HG02938 (cell line): ENCODE measurements around the gene TGM1.
"Not testable (repeated sequence)": the region's sequence is repeated elsewhere in the genome, so short reads cannot be mapped to it uniquely, and the experiment has no call there.

Experiments used
- ATAC-seq: cut with Tn5 transposase; IDR thresholded peaks from one replicate; pipeline ENCODE4 v1.9.1; 2021; ENCODE audit warnings: mild to moderate bottlenecking, moderate library complexity; ENCODE audit not compliant: unreplicated experiment

TGM1 gene

DNA sequence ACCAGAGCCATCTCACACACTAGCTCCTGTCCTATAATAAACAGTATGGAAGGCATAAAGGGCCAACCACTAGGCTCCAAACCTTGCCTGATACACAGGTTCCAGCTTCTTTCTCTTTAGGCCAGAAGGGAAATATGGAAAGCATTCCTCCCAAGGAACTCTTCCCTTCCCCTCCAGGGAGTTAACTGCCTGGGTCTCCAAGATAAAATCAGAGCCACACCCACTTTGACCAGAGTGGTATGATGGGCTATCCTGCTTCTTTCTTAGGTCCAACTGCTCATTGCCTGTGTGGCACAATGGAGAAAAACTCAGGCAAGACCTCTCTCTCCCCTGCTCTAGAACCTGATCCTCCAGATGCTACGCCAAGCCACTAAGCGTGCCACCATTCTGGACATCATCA lies 55.4 kb downstream of the TGM1 start:
- no peak for ATAC-seq

DNA sequence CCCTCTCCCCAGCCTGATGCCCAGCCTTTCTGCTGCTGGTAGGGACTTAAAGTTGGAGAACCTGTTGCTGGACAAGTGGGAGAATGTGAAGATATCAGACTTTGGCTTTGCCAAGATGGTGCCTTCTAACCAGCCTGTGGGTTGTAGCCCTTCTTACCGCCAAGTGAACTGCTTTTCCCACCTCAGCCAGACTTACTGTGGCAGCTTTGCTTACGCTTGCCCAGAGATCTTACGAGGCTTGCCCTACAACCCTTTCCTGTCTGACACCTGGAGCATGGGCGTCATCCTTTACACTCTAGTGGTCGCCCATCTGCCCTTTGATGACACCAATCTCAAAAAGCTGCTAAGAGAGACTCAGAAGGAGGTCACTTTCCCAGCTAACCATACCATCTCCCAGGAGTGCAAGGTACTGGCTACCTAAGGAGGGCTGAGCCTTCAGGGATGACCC lies 55.8 kb downstream of the TGM1 start:
- ATAC-seq = no peak

DNA sequence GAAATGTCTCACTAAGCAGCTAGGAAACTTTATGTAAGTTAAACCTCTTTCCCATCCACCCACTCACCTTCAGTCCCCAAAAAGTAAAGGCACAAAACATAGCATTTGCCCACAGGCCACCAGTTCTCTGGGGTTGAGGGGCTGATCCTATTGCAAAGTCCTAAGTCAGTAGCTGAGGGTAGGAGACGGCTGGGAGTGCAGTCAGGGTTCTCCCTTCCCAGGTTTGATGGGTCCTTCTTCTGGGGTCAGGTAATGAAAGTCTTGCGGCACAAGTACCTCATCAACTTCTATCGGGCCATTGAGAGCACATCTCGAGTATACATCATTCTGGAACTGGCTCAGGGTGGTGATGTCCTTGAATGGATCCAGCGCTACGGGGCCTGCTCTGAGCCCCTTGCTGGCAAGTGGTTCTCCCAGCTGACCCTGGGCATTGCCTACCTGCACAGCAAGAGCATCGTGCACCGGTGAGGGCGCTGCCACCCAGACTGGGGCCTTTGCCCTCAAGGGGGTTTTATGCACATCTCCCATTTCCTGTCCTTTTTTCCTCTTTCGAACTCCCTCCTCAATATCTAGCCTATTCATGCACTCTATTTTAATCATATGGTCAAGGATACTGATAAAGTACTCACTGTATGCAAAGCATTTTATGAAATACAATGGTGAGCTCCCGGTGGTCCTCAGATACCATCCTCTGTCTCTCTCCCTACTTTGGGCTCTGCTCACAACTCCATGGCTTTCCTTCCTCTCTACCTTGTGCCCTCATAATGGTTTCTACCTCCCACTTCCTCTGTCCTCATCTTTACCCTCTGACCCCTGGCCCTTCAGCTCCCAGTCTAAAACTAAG lies 56.5 kb downstream of the TGM1 start:
- ATAC-seq = no peak

DNA sequence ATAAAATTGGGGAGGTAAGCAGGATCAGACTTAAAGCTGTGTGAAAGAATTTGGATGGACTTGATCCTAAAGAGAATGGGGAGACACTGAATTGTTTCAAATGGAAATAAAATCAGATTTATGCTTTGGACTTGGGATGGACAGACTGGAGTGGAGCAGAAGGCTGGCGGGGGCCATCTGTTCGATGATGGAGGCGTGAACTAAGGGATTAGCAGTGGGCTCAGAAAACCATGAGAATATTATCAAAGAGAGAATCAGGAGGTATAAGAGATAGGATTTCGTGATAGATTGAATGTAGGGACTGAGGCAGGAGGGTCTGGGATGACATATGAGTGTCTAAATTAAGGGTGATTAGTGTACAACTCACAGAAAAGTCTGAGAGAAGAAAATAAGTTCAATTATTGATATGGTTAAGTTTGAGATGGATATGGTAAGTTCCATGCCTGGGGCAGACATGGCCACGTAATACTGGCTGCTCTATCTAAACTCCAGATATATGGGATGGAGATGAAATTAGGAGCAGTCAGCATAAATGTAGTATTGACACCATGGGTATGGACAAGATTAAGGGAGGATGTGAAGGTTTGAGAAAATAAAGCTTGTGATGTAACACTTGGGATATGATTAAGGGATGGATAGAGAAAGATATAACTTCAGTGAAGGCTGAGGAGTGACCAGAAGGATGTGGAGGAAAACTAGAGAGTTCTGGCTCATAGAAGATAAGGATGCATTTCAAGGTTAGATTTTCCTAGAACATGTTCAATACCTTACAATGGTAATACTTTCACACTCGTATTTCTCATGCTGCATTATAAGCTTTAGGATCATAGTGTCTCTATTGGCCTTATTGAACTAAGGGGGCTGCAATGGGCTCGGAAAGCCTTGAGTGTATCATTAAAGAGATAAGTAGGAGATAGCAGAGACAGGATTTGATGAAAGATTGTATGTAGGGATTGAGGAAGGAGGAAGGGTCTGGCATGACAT lies 58.5 kb downstream of the TGM1 start:
- no peak for ATAC-seq

DNA sequence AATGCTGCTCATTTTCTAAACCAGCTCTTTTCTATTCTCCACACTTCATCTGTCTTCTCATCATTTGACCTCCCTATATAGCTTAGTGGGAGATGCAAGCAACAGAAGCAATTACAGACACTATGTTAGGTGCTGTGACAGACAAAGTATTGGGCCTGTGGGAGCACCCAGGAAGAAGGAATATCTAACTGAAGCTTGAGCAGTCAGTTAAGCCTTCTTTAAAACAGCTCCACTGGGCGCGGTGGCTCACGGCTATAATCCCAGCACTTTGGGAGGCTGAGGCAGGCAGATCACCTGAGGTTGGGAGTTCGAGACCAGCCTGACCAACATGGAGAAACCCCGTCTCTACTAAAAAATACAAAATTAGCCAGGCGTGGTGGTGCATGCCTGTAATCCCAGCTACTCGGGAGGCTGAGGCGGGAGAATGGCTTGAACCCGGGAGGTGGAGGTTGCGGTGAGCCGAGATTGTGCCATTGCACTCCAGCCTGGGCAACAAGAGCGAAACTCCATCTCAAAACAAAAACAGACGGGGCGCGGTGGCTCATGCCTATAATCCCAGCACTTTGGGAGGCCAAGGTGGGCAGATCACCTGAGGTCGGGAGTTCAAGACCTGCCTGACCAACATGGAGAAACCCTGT lies 59.6 kb downstream of the TGM1 start:
- ATAC-seq = not testable (repeated sequence)

DNA sequence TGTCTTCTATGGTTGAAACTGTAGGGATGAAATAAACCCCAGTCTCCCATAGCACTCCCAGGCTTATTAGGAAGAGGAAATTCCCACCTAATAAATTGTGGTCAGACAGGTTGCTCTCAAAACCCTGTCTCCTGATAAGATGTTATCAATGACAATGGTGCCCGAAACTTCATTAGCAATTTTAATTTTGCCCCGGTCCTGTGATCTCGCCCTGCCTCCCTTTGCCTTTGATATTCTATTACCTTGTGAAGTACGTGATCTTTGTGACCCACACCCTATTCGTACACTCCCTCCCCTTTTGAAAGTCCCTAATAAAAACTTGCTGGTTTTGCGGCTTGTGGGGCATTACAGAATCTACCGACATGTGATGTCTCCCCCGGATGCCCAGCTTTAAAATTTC lies 60.4 kb downstream of the TGM1 start:
- ATAC-seq = not testable (repeated sequence)
